Adrenal gland (tissue), 12 donors: ENCODE results near the gene ABCC2. TPM values are rescaled to one million over a fixed set of nuclear protein-coding genes. Genes with fewer than 3 reads are reported as not detected.

Source experiments
- DNase-seq, 7 donors: peaks; one replicate each; pipeline ENCODE4 v3.0.0-alpha.2; 2019 to 2020
- H3K27ac ChIP-seq, 5 donors: fragments of 200-600 bp; sonication (generic) in 4 of 5; 1 replicate in 3 of 5; 2 replicates in 2 of 5; pipeline versions ENCODE4 v1.5.1 to v1.8.0; 2016 to 2020; ENCODE audit warnings: mild to moderate bottlenecking in 1 of 5
- H3K27me3 ChIP-seq: fragments of 200-600 bp; 2 replicates; pipeline ENCODE4 v1.8.0; 2021
- H3K36me3 ChIP-seq, 2 donors: fragments of 200-600 bp; replicated peaks in 1 of 2; 1 replicate in 1 of 2; 2 replicates in 1 of 2; pipeline versions ENCODE4 v1.5.1 to v1.8.0; 2018 to 2022
- H3K4me1 ChIP-seq, 2 donors: fragments of 200-600 bp; replicated peaks in 1 of 2; 1 replicate in 1 of 2; 2 replicates in 1 of 2; pipeline versions ENCODE4 v1.5.1 to v1.8.0; 2018 to 2021
- H3K4me3 ChIP-seq, 4 donors: fragments of 200-600 bp; sonication (generic) in 3 of 4; one replicate each; pipeline ENCODE4 v1.5.1; 2016 to 2018
- H3K9me3 ChIP-seq, 3 donors: fragments of 200-600 bp; sonication (generic) in 1 of 3; replicated peaks in 1 of 3; 1 replicate in 2 of 3; 2 replicates in 1 of 3; pipeline versions ENCODE4 v1.5.1 to v1.8.0; 2016 to 2021
- POLR2A ChIP-seq, 2 donors: fragments of 450-650 bp; IDR thresholded peaks; one replicate each; pipeline ENCODE4 v1.6.1; 2017; ENCODE audit warnings: antibody characterized with exemption in 2 of 2, mild to moderate bottlenecking in 2 of 2, moderate library complexity in 1 of 2
- WGBS, 4 donors: extraction: QIAGEN DNeasy Blood & Tissue Kit in 2 of 4; methylation state at CpG; one replicate each; pipeline versions ENCODE4 v1.1.5 to v1.1.7; 2013 to 2017; 5-methylcytosine and 5-hydroxymethylcytosine counted together
- intact Hi-C, 2 donors: fragments of 100-400 bp; cut with DNase I; formaldehyde crosslinking; loops; one replicate each; pipeline versions ENCODE4 v1.14.1 to v1.15.0; 2022 to 2023
- polyA plus RNA-seq, 3 donors: library from polyadenylated mRNA; stranded (reverse); fragments of 200-250 nt in 2 of 3; fragments of 350-450 nt in 1 of 3; fragmentation: Illumina TruSeq in 1 of 3; extraction: RNeasy Lipid Tissue Mini Kit (QIAGEN cat#74804) in 1 of 3; gene quantifications; one replicate each; pipeline ENCODE4 v1.2.3, GENCODE V29; 2013 to 2014
- total RNA-seq, 9 donors: library from RNA; depleted of rRNA in 4 of 9; stranded (reverse); fragments of >200 nt in 4 of 9; fragments of 120-200 nt in 1 of 9; fragmentation: NEBNext Ultra II Directional in 1 of 9; extraction: Animal tissue kit (Norgen Biotek cat#: 25700) in 1 of 9; gene quantifications; one replicate each; pipeline versions ENCODE4 v1.1.0 to v1.2.4, GENCODE V29; 2013 to 2023
- TF ChIP-seq, protein P1 (sequence below), 6 experiments: fragments of 450-650 bp in 4 of 6; fragments of 200-600 bp in 2 of 6; sonication (generic) in 1 of 6; IDR thresholded peaks; 1 replicate in 5 of 6; 2 replicates in 1 of 6; pipeline versions ENCODE4 v1.5.1 to v1.8.0; 2016 to 2021; ENCODE audit warnings: antibody characterized with exemption in 6 of 6, mild to moderate bottlenecking in 2 of 6, moderate library complexity in 1 of 6
- donor health status: healthy with polysubstance abuse.
- donor health status: Bipolar disorder and iron deficiency.
- donor health status: DM: yes; HTN: yes; CAD: no.
- donor health status: DM: no; HTN: no; CAD: no.
- donor health status: DM: no; HTN: no; CAD: no.
- donor health status: DM: yes; HTN: yes; CAD: no.

The ABCC2 gene
- total and polyA plus RNA-seq, 12 donors, result 0.55 to 2.1 (median 0.81) TPM

- no peak for DNase-seq
- Histone ChIP-seq H3K4me3 (no peak overlapping the region), H3K36me3 (no peaks in the 10 kb centered on the region), H3K9me3 (no peaks in the 10 kb centered on the region), H3K4me1 (no peaks in the 10 kb centered on the region), H3K27ac (no peak overlapping the region), H3K27me3 (no peaks in the 10 kb centered on the region)
- TF ChIP-seq POLR2A (IDR thresholded peaks at IDR 0.05), result no peak
- TF ChIP-seq, protein P1, sequence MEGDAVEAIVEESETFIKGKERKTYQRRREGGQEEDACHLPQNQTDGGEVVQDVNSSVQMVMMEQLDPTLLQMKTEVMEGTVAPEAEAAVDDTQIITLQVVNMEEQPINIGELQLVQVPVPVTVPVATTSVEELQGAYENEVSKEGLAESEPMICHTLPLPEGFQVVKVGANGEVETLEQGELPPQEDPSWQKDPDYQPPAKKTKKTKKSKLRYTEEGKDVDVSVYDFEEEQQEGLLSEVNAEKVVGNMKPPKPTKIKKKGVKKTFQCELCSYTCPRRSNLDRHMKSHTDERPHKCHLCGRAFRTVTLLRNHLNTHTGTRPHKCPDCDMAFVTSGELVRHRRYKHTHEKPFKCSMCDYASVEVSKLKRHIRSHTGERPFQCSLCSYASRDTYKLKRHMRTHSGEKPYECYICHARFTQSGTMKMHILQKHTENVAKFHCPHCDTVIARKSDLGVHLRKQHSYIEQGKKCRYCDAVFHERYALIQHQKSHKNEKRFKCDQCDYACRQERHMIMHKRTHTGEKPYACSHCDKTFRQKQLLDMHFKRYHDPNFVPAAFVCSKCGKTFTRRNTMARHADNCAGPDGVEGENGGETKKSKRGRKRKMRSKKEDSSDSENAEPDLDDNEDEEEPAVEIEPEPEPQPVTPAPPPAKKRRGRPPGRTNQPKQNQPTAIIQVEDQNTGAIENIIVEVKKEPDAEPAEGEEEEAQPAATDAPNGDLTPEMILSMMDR (IDR thresholded peaks at IDR 0.05), result no peak
- intact Hi-C loops, result no loop called here
- 83 to 91% (median 90%) methylated on average over 4 of the region's 4 CpGs for WGBS, 4 donors
Measured at GRCh38 chr10:99799613-99800012, 17.2 kb downstream of the ABCC2 start.

- Histone ChIP-seq H3K27me3 (no peaks in the 10 kb centered on the region), H3K9me3 (no peaks in the 10 kb centered on the region), H3K4me3 (no peak overlapping the region), H3K4me1 (no peaks in the 10 kb centered on the region), H3K27ac (no peak overlapping the region), H3K36me3 (no peaks in the 10 kb centered on the region)
- 88 to 100% (median 90%) methylated on average over 3 of the region's 3 CpGs for WGBS, 4 donors
- intact Hi-C loops, result no loop called here
- TF ChIP-seq POLR2A (IDR thresholded peaks at IDR 0.05), result no peak
- TF ChIP-seq, protein P1 (IDR thresholded peaks at IDR 0.05), result no peak
- no peak for DNase-seq
Measured at GRCh38 chr10:99804471-99804870, 22.0 kb downstream of the ABCC2 start.

GRCh38 chr10:99805190-99805589, 22.8 kb downstream of the ABCC2 start:
- WGBS, 4 donors, result 84 to 92% (median 89%) methylated on average over 5 of the region's 5 CpGs

GRCh38 chr10:99806091-99806490, 23.7 kb downstream of the ABCC2 start:
- Histone ChIP-seq H3K9me3 (no peaks in the 10 kb centered on the region), H3K27ac (no peak overlapping the region), H3K27me3 (no peaks in the 10 kb centered on the region), H3K4me1 (no peaks in the 10 kb centered on the region), H3K4me3 (no peak overlapping the region), H3K36me3 (no peaks in the 10 kb centered on the region)
- intact Hi-C loops, result no loop called here
- DNase-seq, result no peak
- TF ChIP-seq POLR2A (IDR thresholded peaks at IDR 0.05), result no peak
- TF ChIP-seq, protein P1 (IDR thresholded peaks at IDR 0.05), result no peak
- 59 to 88% (median 64%) methylated on average over 3 of the region's 3 CpGs for WGBS, 4 donors

More at GRCh38 chr10:99805190-99805589, 22.8 kb downstream of the ABCC2 start:
- intact Hi-C loops, result no loop called here
- TF ChIP-seq, protein P1 (IDR thresholded peaks at IDR 0.05), result no peak
- no peak for TF ChIP-seq POLR2A (IDR thresholded peaks at IDR 0.05)
- no peak for DNase-seq
- Histone ChIP-seq H3K4me1 (no peaks in the 10 kb centered on the region), H3K9me3 (no peaks in the 10 kb centered on the region), H3K27ac (no peak overlapping the region), H3K27me3 (no peaks in the 10 kb centered on the region), H3K36me3 (no peaks in the 10 kb centered on the region), H3K4me3 (no peak overlapping the region)
